WTC11 (cell line): ENCODE results near the gene TNXB. TPM values are rescaled to one million over a fixed set of nuclear protein-coding genes. Genes with fewer than 3 reads are reported as not detected.

Experiments
- ATAC-seq: fragments of 200-7000 bp; cut with Tn5 transposase; 2 replicates; pipeline ENCODE4 v1.10.0; 2021; ENCODE audit warnings: mild to moderate bottlenecking, moderate library complexity
- CTCF ChIA-PET: fragments of 300-600 bp; sonication (Branson Sonifier 250); formaldehyde crosslinking; loops from one replicate; lab custom pipeline; 2021; ENCODE audit warnings: antibody characterized with exemption; lab: Charles Lee
- POLR2A ChIA-PET: fragments of 350-600 bp; sonication (Branson Sonifier 250); formaldehyde crosslinking; loops from one replicate; lab custom pipeline; 2021; ENCODE audit warnings: antibody characterized with exemption; lab: Charles Lee
- DNase-seq: peaks from one replicate; pipeline ENCODE4 v3.0.0; 2021; ENCODE audit warnings: low spot score
- H3K27ac Mint-ChIP-seq: 2 replicates; pipeline ENCODE4 v1.8.0; 2021; ENCODE audit warnings: mixed read lengths
- H3K27me3 Mint-ChIP-seq: 2 replicates; pipeline ENCODE4 v1.8.0; 2021; ENCODE audit warnings: low read depth, mild to moderate bottlenecking, moderate library complexity, mixed read lengths
- H3K36me3 Mint-ChIP-seq: 2 replicates; pipeline ENCODE4 v1.8.0; 2021; ENCODE audit warnings: mixed read lengths
- H3K4me1 Mint-ChIP-seq: 2 replicates; pipeline ENCODE4 v1.8.0; 2022; ENCODE audit warnings: mixed read lengths
- H3K4me3 Mint-ChIP-seq: 2 replicates; pipeline ENCODE4 v1.8.0; 2021; ENCODE audit warnings: mild to moderate bottlenecking, moderate library complexity, mixed read lengths
- H3K9me3 Mint-ChIP-seq: 2 replicates; pipeline ENCODE4 v1.8.0; 2021; ENCODE audit warnings: mixed read lengths
- EMX1 ChIP-seq: fragments of 250-450 bp; sonication (Bioruptor Pico); IDR thresholded peaks from 2 replicates; pipeline ENCODE4 v1.8.0; 2021; ENCODE audit warnings: mild to moderate bottlenecking
- FOXP1 ChIP-seq: sonication (generic); formaldehyde crosslinking; IDR thresholded peaks from 2 replicates; pipeline ENCODE4 v1.8.0; 2022; ENCODE audit warnings: missing genetic modification reagents, mild to moderate bottlenecking, moderate library complexity, borderline replicate concordance
- GABPB1 ChIP-seq: sonication (generic); formaldehyde crosslinking; IDR thresholded peaks from 2 replicates; pipeline ENCODE4 v1.8.1; 2023; ENCODE audit warnings: mild to moderate bottlenecking, missing genetic modification reagents
- IRF2 ChIP-seq: sonication (generic); formaldehyde crosslinking; IDR thresholded peaks from 2 replicates; pipeline ENCODE4 v1.8.0; 2022; ENCODE audit warnings: low read depth, missing genetic modification reagents, borderline replicate concordance
- KAT7 ChIP-seq: sonication (generic); formaldehyde crosslinking; IDR thresholded peaks from 2 replicates; pipeline ENCODE4 v1.8.1; 2023; ENCODE audit warnings: missing genetic modification reagents, mild to moderate bottlenecking, borderline replicate concordance
- MYBL2 ChIP-seq: sonication (generic); formaldehyde crosslinking; IDR thresholded peaks from 2 replicates; pipeline ENCODE4 v1.8.1; 2023; ENCODE audit warnings: mild to moderate bottlenecking, moderate library complexity, missing genetic modification reagents
- NR1H2 ChIP-seq: sonication (generic); formaldehyde crosslinking; IDR thresholded peaks from 2 replicates; pipeline ENCODE4 v1.9.0; 2021; ENCODE audit warnings: mild to moderate bottlenecking, moderate library complexity, missing genetic modification reagents
- OVOL2 ChIP-seq: fragments of 250-450 bp; sonication (Bioruptor Pico); IDR thresholded peaks from 2 replicates; pipeline ENCODE4 v1.9.0; 2021; ENCODE audit warnings: mild to moderate bottlenecking, borderline replicate concordance
- RORB ChIP-seq: fragments of 250-450 bp; sonication (Bioruptor Pico); IDR thresholded peaks from 2 replicates; pipeline ENCODE4 v1.9.0; 2021; ENCODE audit warnings: mild to moderate bottlenecking
- ZNF138 ChIP-seq: sonication (generic); formaldehyde crosslinking; conservative IDR thresholded peaks from 2 replicates; pipeline ENCODE4 v1.8.1; 2022; ENCODE audit warnings: mild to moderate bottlenecking, moderate library complexity, missing genetic modification reagents
- ZNF219 ChIP-seq: sonication (generic); formaldehyde crosslinking; IDR thresholded peaks from 2 replicates; pipeline ENCODE4 v1.8.0; 2023; ENCODE audit warnings: missing genetic modification reagents, mild to moderate bottlenecking, borderline replicate concordance
- ZNF232 ChIP-seq: sonication (generic); formaldehyde crosslinking; IDR thresholded peaks from 2 replicates; pipeline ENCODE4 v1.8.0; 2022; ENCODE audit warnings: mild to moderate bottlenecking, missing genetic modification reagents
- ZNF423 ChIP-seq: fragments of 250-450 bp; sonication (Bioruptor Pico); IDR thresholded peaks from 2 replicates; pipeline ENCODE4 v2.1.2; 2022; ENCODE audit warnings: mild to moderate bottlenecking, moderate library complexity
- total RNA-seq: library from RNA; stranded (reverse); gene quantifications from 3 replicates; pipeline ENCODE4 v1.2.3, GENCODE V29; 2021
- TF ChIP-seq, protein P1 (sequence below): fragments of 250-450 bp; sonication (Bioruptor Pico); IDR thresholded peaks from 2 replicates; pipeline ENCODE4 v1.8.0; 2021; ENCODE audit warnings: mild to moderate bottlenecking
- TF ChIP-seq, protein P2 (sequence below): fragments of 250-450 bp; sonication (Bioruptor Pico); IDR thresholded peaks from 2 replicates; pipeline ENCODE4 v1.9.0; 2021; ENCODE audit warnings: mild to moderate bottlenecking
- TF ChIP-seq, protein P3 (sequence below): fragments of 250-450 bp; sonication (Bioruptor Pico); IDR thresholded peaks from 2 replicates; pipeline ENCODE4 v2.1.2; 2022; ENCODE audit warnings: mild to moderate bottlenecking, moderate library complexity
- TF ChIP-seq, protein P4 (sequence below): sonication (generic); formaldehyde crosslinking; IDR thresholded peaks from 2 replicates; pipeline ENCODE4 v1.8.0; 2022; ENCODE audit warnings: mild to moderate bottlenecking, missing genetic modification reagents
- TF ChIP-seq, protein P5 (sequence below): fragments of 250-450 bp; sonication (Bioruptor Pico); IDR thresholded peaks from 2 replicates; pipeline ENCODE4 v1.9.0; 2021; ENCODE audit warnings: moderate library complexity, mild to moderate bottlenecking, inconsistent platforms, borderline replicate concordance
- TF ChIP-seq, protein P6 (sequence below): fragments of 200-600 bp; IDR thresholded peaks from 2 replicates; pipeline ENCODE4 v1.8.0; 2022; ENCODE audit warnings: antibody characterized with exemption
- TF ChIP-seq, protein P7 (sequence below): sonication (generic); formaldehyde crosslinking; IDR thresholded peaks from 2 replicates; pipeline ENCODE4 v1.8.1; 2022; ENCODE audit warnings: mild to moderate bottlenecking, missing genetic modification reagents, moderate library complexity, borderline replicate concordance

The TNXB gene
- total RNA-seq, 1 experiment from 2014 or later: 6.4 TPM

DNA sequence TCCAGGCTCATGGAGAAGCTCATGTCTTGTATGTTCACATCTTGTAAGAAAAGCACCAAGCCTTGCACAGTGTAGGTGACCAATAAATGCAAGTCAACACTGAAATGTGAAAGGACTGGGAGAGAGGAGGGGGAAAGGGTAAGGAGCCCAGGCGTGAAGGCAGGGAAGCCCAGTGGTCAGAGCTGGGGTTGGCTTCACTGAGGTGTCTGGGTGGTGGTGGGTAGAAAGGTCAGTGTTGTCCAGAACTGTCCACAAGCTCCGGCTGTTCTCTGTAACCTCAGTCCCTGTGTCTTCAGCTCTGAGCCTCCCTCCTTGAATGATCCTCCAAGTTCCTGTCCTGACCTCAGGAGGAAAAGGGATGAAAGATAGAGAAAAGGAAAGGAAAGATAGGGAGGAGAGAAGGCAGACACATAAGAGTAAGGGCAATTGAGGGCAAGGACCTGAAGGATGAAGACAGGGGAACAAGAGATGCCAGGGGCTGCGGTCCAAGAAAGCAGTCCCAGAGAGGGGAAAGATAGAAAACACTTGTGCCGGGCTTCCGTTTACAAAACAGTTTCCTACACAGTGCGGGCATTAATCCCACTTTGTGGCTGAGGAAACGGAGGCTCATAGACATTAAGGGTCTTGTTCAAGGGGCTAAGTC lies 2.4 kb upstream of the TNXB start:
- CTCF ChIA-PET: interaction anchor here (1.1 to 3.4 kb wide), 3 partner anchors 7 to 64 kb away, joined by 3 to 20 read pairs (median 4); no protein-coding TSS in a partner anchor
- TF ChIP-seq KAT7 (CRISPR knock-in tag) (no peak), OVOL2 (CRISPR knock-in tag) (no peak), ZNF138 (CRISPR knock-in tag) (no peak), RORB (CRISPR knock-in tag) (no peak), EMX1 (CRISPR knock-in tag) (no peak), ZNF232 (CRISPR knock-in tag) (no peak), IRF2 (CRISPR knock-in tag) (no peak), GABPB1 (CRISPR knock-in tag) (no peak), MYBL2 (CRISPR knock-in tag) (no peak)
- TF ChIP-seq, protein P1, sequence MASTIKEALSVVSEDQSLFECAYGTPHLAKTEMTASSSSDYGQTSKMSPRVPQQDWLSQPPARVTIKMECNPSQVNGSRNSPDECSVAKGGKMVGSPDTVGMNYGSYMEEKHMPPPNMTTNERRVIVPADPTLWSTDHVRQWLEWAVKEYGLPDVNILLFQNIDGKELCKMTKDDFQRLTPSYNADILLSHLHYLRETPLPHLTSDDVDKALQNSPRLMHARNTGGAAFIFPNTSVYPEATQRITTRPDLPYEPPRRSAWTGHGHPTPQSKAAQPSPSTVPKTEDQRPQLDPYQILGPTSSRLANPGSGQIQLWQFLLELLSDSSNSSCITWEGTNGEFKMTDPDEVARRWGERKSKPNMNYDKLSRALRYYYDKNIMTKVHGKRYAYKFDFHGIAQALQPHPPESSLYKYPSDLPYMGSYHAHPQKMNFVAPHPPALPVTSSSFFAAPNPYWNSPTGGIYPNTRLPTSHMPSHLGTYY: no peak
- TF ChIP-seq, protein P2, sequence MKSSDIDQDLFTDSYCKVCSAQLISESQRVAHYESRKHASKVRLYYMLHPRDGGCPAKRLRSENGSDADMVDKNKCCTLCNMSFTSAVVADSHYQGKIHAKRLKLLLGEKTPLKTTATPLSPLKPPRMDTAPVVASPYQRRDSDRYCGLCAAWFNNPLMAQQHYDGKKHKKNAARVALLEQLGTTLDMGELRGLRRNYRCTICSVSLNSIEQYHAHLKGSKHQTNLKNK (CRISPR knock-in tag): no peak
- TF ChIP-seq, protein P3, sequence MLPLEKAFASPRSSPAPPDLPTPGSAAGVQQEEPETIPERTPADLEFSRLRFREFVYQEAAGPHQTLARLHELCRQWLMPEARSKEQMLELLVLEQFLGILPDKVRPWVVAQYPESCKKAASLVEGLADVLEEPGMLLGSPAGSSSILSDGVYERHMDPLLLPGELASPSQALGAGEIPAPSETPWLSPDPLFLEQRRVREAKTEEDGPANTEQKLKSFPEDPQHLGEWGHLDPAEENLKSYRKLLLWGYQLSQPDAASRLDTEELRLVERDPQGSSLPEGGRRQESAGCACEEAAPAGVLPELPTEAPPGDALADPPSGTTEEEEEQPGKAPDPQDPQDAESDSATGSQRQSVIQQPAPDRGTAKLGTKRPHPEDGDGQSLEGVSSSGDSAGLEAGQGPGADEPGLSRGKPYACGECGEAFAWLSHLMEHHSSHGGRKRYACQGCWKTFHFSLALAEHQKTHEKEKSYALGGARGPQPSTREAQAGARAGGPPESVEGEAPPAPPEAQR: no peak
- TF ChIP-seq, protein P4, sequence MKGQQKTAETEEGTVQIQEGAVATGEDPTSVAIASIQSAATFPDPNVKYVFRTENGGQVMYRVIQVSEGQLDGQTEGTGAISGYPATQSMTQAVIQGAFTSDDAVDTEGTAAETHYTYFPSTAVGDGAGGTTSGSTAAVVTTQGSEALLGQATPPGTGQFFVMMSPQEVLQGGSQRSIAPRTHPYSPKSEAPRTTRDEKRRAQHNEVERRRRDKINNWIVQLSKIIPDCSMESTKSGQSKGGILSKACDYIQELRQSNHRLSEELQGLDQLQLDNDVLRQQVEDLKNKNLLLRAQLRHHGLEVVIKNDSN (CRISPR knock-in tag): no peak
- TF ChIP-seq, protein P5, sequence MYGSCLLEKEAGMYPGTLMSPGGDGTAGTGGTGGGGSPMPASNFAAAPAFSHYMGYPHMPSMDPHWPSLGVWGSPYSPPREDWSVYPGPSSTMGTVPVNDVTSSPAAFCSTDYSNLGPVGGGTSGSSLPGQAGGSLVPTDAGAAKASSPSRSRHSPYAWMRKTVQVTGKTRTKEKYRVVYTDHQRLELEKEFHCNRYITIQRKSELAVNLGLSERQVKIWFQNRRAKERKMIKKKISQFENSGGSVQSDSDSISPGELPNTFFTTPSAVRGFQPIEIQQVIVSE: no peak
- H3K4me1 Mint-ChIP-seq: peaks cover 20% of the 10 kb centered on the region
- ATAC-seq (no peak), DNase-seq (no peak)
- H3K4me3 Mint-ChIP-seq: no peak overlapping the region
- peaks cover 14% of the 10 kb centered on the region for H3K27me3 Mint-ChIP-seq
- POLR2A ChIA-PET: no interaction called here
- no peaks in the 10 kb centered on the region for H3K9me3 Mint-ChIP-seq
- peaks cover 6% of the 10 kb centered on the region; the same call in 1 of the 2 replicates for H3K36me3 Mint-ChIP-seq
- H3K27ac Mint-ChIP-seq: no peak overlapping the region

DNA sequence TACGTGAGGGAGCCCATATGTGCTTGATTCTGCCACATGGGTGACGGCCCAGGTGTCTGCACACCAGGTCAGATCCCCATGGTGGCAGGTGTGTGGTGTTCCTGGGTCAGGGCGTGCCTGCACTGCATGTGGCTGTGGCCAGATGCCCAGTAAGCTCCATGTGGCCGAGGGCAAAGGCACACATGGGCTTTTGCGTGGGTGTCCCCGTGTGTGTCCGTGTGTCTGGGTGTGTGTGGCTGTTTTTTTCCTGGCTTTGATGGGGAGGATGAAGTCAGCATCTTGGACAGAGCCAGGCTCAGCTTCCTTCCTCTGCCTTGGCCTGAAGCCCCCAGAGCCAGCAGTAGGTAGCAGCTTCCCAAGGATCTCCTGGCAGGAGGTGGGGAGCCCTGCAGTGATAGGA lies 1.5 kb upstream of the TNXB start:
- ChIA-PET CTCF (interaction anchor here (1.1 to 3.4 kb wide), 5 partner anchors 8 to 85 kb away, joined by 3 to 20 read pairs (median 5); no protein-coding TSS in a partner anchor), POLR2A (no interaction called here)
- no peak for ATAC-seq
- Mint-ChIP-seq H3K4me3 (no peak overlapping the region), H3K9me3 (no peaks in the 10 kb centered on the region), H3K27ac (no peak overlapping the region), H3K36me3 (peaks cover 4% of the 10 kb centered on the region; the same call in 1 of the 2 replicates), H3K27me3 (peaks cover 16% of the 10 kb centered on the region), H3K4me1 (peaks cover 20% of the 10 kb centered on the region)
- no peak for DNase-seq
- TF ChIP-seq MYBL2 (CRISPR knock-in tag) (no peak), FOXP1 (CRISPR knock-in tag) (no peak), IRF2 (CRISPR knock-in tag) (no peak), NR1H2 (CRISPR knock-in tag) (no peak), ZNF219 (no peak), ZNF423 (CRISPR knock-in tag) (no peak)
- TF ChIP-seq, protein P6, sequence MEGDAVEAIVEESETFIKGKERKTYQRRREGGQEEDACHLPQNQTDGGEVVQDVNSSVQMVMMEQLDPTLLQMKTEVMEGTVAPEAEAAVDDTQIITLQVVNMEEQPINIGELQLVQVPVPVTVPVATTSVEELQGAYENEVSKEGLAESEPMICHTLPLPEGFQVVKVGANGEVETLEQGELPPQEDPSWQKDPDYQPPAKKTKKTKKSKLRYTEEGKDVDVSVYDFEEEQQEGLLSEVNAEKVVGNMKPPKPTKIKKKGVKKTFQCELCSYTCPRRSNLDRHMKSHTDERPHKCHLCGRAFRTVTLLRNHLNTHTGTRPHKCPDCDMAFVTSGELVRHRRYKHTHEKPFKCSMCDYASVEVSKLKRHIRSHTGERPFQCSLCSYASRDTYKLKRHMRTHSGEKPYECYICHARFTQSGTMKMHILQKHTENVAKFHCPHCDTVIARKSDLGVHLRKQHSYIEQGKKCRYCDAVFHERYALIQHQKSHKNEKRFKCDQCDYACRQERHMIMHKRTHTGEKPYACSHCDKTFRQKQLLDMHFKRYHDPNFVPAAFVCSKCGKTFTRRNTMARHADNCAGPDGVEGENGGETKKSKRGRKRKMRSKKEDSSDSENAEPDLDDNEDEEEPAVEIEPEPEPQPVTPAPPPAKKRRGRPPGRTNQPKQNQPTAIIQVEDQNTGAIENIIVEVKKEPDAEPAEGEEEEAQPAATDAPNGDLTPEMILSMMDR: no peak
- TF ChIP-seq, protein P7, sequence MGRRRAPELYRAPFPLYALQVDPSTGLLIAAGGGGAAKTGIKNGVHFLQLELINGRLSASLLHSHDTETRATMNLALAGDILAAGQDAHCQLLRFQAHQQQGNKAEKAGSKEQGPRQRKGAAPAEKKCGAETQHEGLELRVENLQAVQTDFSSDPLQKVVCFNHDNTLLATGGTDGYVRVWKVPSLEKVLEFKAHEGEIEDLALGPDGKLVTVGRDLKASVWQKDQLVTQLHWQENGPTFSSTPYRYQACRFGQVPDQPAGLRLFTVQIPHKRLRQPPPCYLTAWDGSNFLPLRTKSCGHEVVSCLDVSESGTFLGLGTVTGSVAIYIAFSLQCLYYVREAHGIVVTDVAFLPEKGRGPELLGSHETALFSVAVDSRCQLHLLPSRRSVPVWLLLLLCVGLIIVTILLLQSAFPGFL (CRISPR knock-in tag): no peak
